Measurements from ENCODE around the gene ADAM33.

ADAM33 gene

GRCh38 chr20:3663031-3663701 is 18.6 kb downstream of the ADAM33 start, which contains the start of gene GFRA4:
Gene GFRA4, minus strand, starts transcription at chr20:3663399. Its CDS starts 0 bp downstream, at chr20:3663399.
- no peak for DNase-seq

- DNase-seq, result no peak
These were observed 19.8 kb downstream of the ADAM33 start for GRCh38 chr20:3661814-3662665.

GRCh38 chr20:3661060-3661813 is 20.6 kb downstream of the ADAM33 start:
- DNase-seq, result no peak

GRCh38 chr20:3660262-3661059 is 21.3 kb downstream of the ADAM33 start:
- DNase-seq, result peak; percentile 20

- DNase-seq, result no peak
These were observed 22.1 kb downstream of the ADAM33 start for GRCh38 chr20:3659492-3660261.

- DNase-seq, result no peak
These were observed 22.9 kb downstream of the ADAM33 start for GRCh38 chr20:3658716-3659491.

- no peak for DNase-seq
These were observed 23.6 kb downstream of the ADAM33 start for GRCh38 chr20:3658019-3658715.

GRCh38 chr20:3655131-3655405 is 26.7 kb downstream of the ADAM33 start:
- no peak for DNase-seq

GRCh38 chr20:3654326-3655130 is 27.3 kb downstream of the ADAM33 start:
- DNase-seq, result no peak

- DNase-seq, result no peak
These were observed 27.9 kb downstream of the ADAM33 start for GRCh38 chr20:3653921-3654320.

GRCh38 chr20:3652676-3653596 is 28.9 kb downstream of the ADAM33 start:
- no peak for DNase-seq

- no peak for DNase-seq
These were observed 29.6 kb downstream of the ADAM33 start for GRCh38 chr20:3652221-3652620.

- DNase-seq, result no peak
These were observed 30.4 kb downstream of the ADAM33 start for GRCh38 chr20:3651204-3651962.

GRCh38 chr20:3648951-3649350 is 32.9 kb downstream of the ADAM33 start:
- no peak for DNase-seq

- DNase-seq, result no peak
These were observed 34.3 kb downstream of the ADAM33 start for GRCh38 chr20:3647473-3647872.

- no peak for DNase-seq
These were observed 35.2 kb downstream of the ADAM33 start for GRCh38 chr20:3646651-3647050.

- DNase-seq, result no peak
These were observed 35.8 kb downstream of the ADAM33 start for GRCh38 chr20:3646067-3646440.
